DND-41 (cell line): ENCODE data around the gene ABCC3.
"Not testable (repeated sequence)": the region's sequence is repeated elsewhere in the genome, so short reads cannot be mapped to it uniquely, and the experiment has no call there.

Source experiments
- ATAC-seq: fragments of 200-7000 bp; cut with Tn5 transposase; 3 replicates; pipeline ENCODE4 v1.9.1; 2021; ENCODE audit warnings: low read depth; ENCODE audit not compliant: insufficient read depth
- DNase-seq: peaks from one replicate; pipeline ENCODE4 v3.0.0-alpha.2; 2020
- H2AFZ ChIP-seq: 2 replicates; pipeline ENCODE4 v1.6.0; 2012; ENCODE audit warnings: low read depth, low read length
- H3K27ac ChIP-seq: 2 replicates; pipeline ENCODE4 v1.5.1; 2012; ENCODE audit warnings: low read length, inconsistent platforms
- H3K27me3 ChIP-seq: fragments of 200-600 bp; sonication (generic); 2 replicates; pipeline ENCODE4 v1.6.0; 2012; ENCODE audit warnings: low read length, mild to moderate bottlenecking, inconsistent platforms; ENCODE audit not compliant: insufficient read depth, poor library complexity
- H3K36me3 ChIP-seq: 2 replicates; pipeline ENCODE4 v1.5.1; 2012; ENCODE audit warnings: low read length, inconsistent platforms; ENCODE audit not compliant: insufficient read depth
- H3K4me1 ChIP-seq: 2 replicates; pipeline ENCODE4 v1.5.1; 2012; ENCODE audit warnings: mild to moderate bottlenecking, low read length; ENCODE audit not compliant: insufficient read depth
- H3K4me2 ChIP-seq: 2 replicates; pipeline ENCODE4 v1.6.0; 2012; ENCODE audit warnings: mild to moderate bottlenecking, moderate library complexity, low read length, inconsistent platforms; ENCODE audit not compliant: insufficient read depth
- H3K4me3 ChIP-seq, 2 experiments: fragments of 200-600 bp in 1 of 2; shearing (Covaris generic) in 1 of 2; 2 replicates each; pipeline ENCODE4 v1.5.1; 2012 to 2016; ENCODE audit warnings: inconsistent platforms in 2 of 2, low read length in 2 of 2, mild to moderate bottlenecking in 2 of 2, low read depth in 1 of 2, moderate library complexity in 1 of 2
- H3K79me2 ChIP-seq: 2 replicates; pipeline ENCODE4 v1.6.0; 2012; ENCODE audit warnings: low read length, inconsistent platforms; ENCODE audit not compliant: insufficient read depth
- H3K9ac ChIP-seq: 2 replicates; pipeline ENCODE4 v1.6.0; 2012; ENCODE audit warnings: low read depth, mild to moderate bottlenecking, inconsistent platforms, low read length, moderate library complexity
- H3K9me3 ChIP-seq: 2 replicates; pipeline ENCODE4 v1.5.1; 2012; ENCODE audit warnings: low read length, moderate library complexity, mild to moderate bottlenecking, inconsistent platforms; ENCODE audit not compliant: insufficient read depth, severe bottlenecking
- H4K20me1 ChIP-seq: 2 replicates; pipeline ENCODE4 v1.6.0; 2012; ENCODE audit warnings: low read length; ENCODE audit not compliant: insufficient read depth
- CTCF ChIP-seq: IDR thresholded peaks from 2 replicates; pipeline ENCODE4 v1.5.1; 2012; ENCODE audit warnings: borderline replicate concordance, low read length, moderate library complexity, mild to moderate bottlenecking; ENCODE audit not compliant: poor library complexity, severe bottlenecking; ENCODE audit errors: extremely low read depth
- EZH2 ChIP-seq: IDR thresholded peaks from 3 replicates; pipeline ENCODE4 v1.6.1; 2012; ENCODE audit warnings: borderline replicate concordance, low read depth, mild to moderate bottlenecking, moderate library complexity, low read length, inconsistent platforms; ENCODE audit not compliant: severe bottlenecking

ABCC3 gene

GRCh38 chr17:50719924-50720794, 85.5 kb downstream of the ABCC3 start:
- H3K4me1 ChIP-seq: peaks cover 42% of the 10 kb centered on the region
- H3K4me3 ChIP-seq: peak overlapping the region; percentile 58 to 73
- no peaks in the 10 kb centered on the region for H3K27me3 ChIP-seq
- no peak for DNase-seq
- ATAC-seq: no peak
- peak overlapping the region; percentile 87 for H3K27ac ChIP-seq
- peak overlapping the region; percentile 80 for H2AFZ ChIP-seq
- H3K4me2 ChIP-seq: peak overlapping the region; percentile 63
- peaks cover 11% of the 10 kb centered on the region for H3K36me3 ChIP-seq
- no peak for TF ChIP-seq CTCF
- no peak for TF ChIP-seq EZH2
- H4K20me1 ChIP-seq: peaks cover 45% of the 10 kb centered on the region
- H3K79me2 ChIP-seq: peaks cover 67% of the 10 kb centered on the region
- H3K9ac ChIP-seq: peak overlapping the region; percentile 94
- H3K9me3 ChIP-seq: no peaks in the 10 kb centered on the region

- peaks cover 42% of the 10 kb centered on the region for H3K4me1 ChIP-seq
- peaks cover 19% of the 10 kb centered on the region for H3K36me3 ChIP-seq
- H3K27me3 ChIP-seq: no peaks in the 10 kb centered on the region
- ATAC-seq: no peak
- H3K9ac ChIP-seq: peak overlapping the region; percentile 94
- peak overlapping the region; percentile 63 for H3K4me2 ChIP-seq
- peak overlapping the region; percentile 87 for H3K27ac ChIP-seq
- no peak overlapping the region for H2AFZ ChIP-seq
- H3K4me3 ChIP-seq: peak overlapping the region; percentile 58 to 73; a peak in 3 of 4 replicates
- H4K20me1 ChIP-seq: peaks cover 57% of the 10 kb centered on the region
- TF ChIP-seq EZH2: no peak
- TF ChIP-seq CTCF: no peak
- DNase-seq: no peak
- H3K79me2 ChIP-seq: peaks cover 79% of the 10 kb centered on the region
- no peaks in the 10 kb centered on the region for H3K9me3 ChIP-seq
Observed at GRCh38 chr17:50721194-50722010, 86.7 kb downstream of the ABCC3 start.

DNA sequence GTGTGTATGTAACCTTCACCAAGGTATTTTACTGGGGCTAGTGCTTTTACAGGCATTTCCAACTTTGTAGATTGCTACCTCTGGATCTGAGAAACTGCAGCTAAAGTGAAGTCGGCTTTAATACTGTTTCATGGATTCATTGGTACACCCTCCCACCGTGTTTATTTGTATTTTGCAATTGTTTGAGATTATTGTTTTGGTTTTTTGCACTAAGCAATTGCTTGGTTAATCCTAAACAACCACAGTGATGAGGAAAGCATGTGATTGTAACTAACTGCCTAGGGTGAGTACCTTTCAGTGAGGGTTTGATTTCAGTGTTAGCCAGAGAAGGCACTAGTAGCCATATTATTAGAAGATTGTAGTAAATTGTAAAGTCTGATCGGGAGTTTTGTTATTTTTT, 88.1 kb downstream of the ABCC3 start:
- peaks cover 25% of the 10 kb centered on the region for H3K36me3 ChIP-seq
- TF ChIP-seq CTCF (no peak), EZH2 (no peak)
- DNase-seq (no peak), ATAC-seq (no peak)
- H3K79me2 ChIP-seq: peaks cover 93% of the 10 kb centered on the region
- H3K9me3 ChIP-seq: no peaks in the 10 kb centered on the region
- peaks cover 47% of the 10 kb centered on the region for H3K4me1 ChIP-seq
- no peak overlapping the region for H2AFZ ChIP-seq
- peaks cover 70% of the 10 kb centered on the region for H4K20me1 ChIP-seq
- H3K4me3 ChIP-seq: peak overlapping the region in 1 of 2 experiments; percentile 73; a peak in 3 of 4 replicates
- peak overlapping the region; percentile 63 for H3K4me2 ChIP-seq
- no peak overlapping the region; the same call in 1 of the 2 replicates for H3K27ac ChIP-seq
- no peaks in the 10 kb centered on the region for H3K27me3 ChIP-seq
- H3K9ac ChIP-seq: no peak overlapping the region; the same call in 1 of the 2 replicates

- Histone ChIP-seq H4K20me1 (peaks cover 87% of the 10 kb centered on the region), H3K79me2 (peaks cover 100% of the 10 kb centered on the region), H3K36me3 (peaks cover 28% of the 10 kb centered on the region), H3K4me2 (peak overlapping the region; percentile 63; the same call in 1 of the 2 replicates), H3K4me1 (peaks cover 41% of the 10 kb centered on the region)
- ATAC-seq, H3K27ac ChIP-seq, DNase-seq, H3K9ac ChIP-seq, H3K9me3 ChIP-seq, H2AFZ ChIP-seq, H3K27me3 ChIP-seq, H3K4me3 ChIP-seq: not testable (repeated sequence)
Observed at GRCh38 chr17:50724622-50725021, 89.9 kb downstream of the ABCC3 start.
